ENCODE data around the gene CFAP52.

The CFAP52 gene

DNA sequence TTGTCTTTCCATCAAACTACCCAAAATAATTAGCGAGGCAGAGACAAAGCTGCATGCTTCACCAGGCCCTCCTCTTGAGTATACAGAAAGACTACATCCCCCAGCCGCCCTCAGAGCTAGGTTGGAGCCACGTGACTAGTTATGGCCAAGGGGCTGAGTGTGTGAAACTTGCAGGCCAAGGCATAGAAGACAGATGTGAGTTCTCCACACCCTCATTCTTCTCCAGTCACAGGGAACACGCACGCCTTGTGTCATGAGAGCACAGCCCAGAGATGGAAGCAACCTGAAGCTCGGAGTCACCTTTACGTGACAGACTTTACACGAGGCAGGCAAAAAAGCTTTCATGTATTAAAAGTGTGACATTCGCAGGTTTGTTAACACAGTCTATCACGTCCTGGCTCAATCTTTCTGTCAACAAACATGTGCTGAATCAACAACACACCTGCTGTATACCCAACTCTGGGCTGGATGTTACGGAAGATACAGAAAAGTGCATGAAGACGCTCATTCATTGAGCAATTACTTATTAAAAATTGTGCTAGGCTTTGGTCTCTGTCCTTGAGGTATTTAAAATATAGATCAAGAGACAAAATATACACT lies 39.2 kb upstream of the CFAP52 start:
- no peak overlapping the region for H3K9ac ChIP-seq (ENCODE audit: low read length)
- no peak overlapping the region for H2AFZ ChIP-seq (ENCODE audit: low read depth, low read length)
- no peak overlapping the region for H3K4me2 ChIP-seq (ENCODE audit: low read length)
- TF ChIP-seq, protein P1, sequence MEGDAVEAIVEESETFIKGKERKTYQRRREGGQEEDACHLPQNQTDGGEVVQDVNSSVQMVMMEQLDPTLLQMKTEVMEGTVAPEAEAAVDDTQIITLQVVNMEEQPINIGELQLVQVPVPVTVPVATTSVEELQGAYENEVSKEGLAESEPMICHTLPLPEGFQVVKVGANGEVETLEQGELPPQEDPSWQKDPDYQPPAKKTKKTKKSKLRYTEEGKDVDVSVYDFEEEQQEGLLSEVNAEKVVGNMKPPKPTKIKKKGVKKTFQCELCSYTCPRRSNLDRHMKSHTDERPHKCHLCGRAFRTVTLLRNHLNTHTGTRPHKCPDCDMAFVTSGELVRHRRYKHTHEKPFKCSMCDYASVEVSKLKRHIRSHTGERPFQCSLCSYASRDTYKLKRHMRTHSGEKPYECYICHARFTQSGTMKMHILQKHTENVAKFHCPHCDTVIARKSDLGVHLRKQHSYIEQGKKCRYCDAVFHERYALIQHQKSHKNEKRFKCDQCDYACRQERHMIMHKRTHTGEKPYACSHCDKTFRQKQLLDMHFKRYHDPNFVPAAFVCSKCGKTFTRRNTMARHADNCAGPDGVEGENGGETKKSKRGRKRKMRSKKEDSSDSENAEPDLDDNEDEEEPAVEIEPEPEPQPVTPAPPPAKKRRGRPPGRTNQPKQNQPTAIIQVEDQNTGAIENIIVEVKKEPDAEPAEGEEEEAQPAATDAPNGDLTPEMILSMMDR (IDR thresholded peaks at IDR 0.05; ENCODE audit: low read depth, low read length) = no peak
- TF ChIP-seq EZH2phosphoT487 (IDR thresholded peaks at IDR 0.05; ENCODE audit: low read depth) = no peak
- H3K4me3 ChIP-seq (ENCODE audit: low read length) = no peak overlapping the region
- H3K27ac ChIP-seq (ENCODE audit: low read length) = no peak overlapping the region
- no peaks in the 10 kb centered on the region for H3K79me2 ChIP-seq (ENCODE audit: low read length)
- H3K4me1 ChIP-seq (ENCODE audit: low read length) = no peaks in the 10 kb centered on the region
- H3K27me3 ChIP-seq (ENCODE audit: low read depth, low read length) = no peaks in the 10 kb centered on the region
- H3K9me3 ChIP-seq (ENCODE audit: insufficient read depth, low read length) = no peaks in the 10 kb centered on the region
- H3K36me3 ChIP-seq (replicated peaks; ENCODE audit: low read depth, low read length) = no peaks in the 10 kb centered on the region
- H4K20me1 ChIP-seq (ENCODE audit: insufficient read depth, low read length) = no peaks in the 10 kb centered on the region

DNA sequence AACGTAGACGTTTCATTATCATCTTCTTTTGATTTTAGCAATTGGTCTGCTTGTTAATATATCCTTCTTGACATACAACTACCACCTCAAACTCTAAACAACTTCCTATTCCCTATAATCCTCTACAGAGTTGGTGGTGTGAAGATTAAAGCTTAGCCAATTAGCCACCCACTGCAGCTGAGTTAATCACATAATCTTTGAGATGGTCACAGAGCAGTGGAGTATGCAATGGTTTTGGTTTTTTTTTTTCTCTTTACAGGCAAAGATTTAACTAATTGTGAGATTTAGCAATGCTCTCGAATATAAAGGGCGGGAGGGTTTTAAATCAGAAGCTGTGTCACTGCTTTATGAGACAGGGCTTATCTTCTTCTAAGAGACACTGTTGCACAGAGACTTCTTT lies 37.8 kb upstream of the CFAP52 start:
- no peaks in the 10 kb centered on the region for H4K20me1 ChIP-seq (ENCODE audit: insufficient read depth, low read length)
- TF ChIP-seq, protein P1 (IDR thresholded peaks at IDR 0.05; ENCODE audit: low read depth, low read length) = no peak
- no peak for TF ChIP-seq EZH2phosphoT487 (IDR thresholded peaks at IDR 0.05; ENCODE audit: low read depth)

DNA sequence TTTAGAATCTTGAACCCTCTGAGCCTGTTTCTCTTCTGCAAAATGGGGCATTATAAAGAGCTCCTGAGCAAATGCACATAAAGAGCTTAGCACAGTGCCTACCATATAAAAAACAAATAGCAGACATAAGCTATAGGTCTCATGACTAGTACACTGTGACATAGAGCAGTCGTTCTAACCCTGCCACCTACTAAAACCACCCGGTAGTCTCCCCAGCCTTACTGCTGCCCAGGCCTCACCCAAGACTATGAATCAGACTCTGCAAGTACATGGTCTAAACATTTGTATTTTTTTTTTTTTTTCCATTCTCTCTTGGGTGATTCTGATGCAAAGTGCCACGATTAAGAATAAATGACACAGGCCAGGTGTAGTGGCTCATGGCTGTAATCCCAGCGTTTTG lies 34.7 kb upstream of the CFAP52 start:
- Histone ChIP-seq H2AFZ (ENCODE audit: low read depth, low read length) (no peak overlapping the region), H3K27me3 (ENCODE audit: low read depth, low read length) (no peaks in the 10 kb centered on the region), H3K9me3 (ENCODE audit: insufficient read depth, low read length) (no peaks in the 10 kb centered on the region), H3K79me2 (ENCODE audit: low read length) (no peaks in the 10 kb centered on the region), H3K4me1 (ENCODE audit: low read length) (no peaks in the 10 kb centered on the region), H3K9ac (ENCODE audit: low read length) (no peak overlapping the region), H4K20me1 (ENCODE audit: insufficient read depth, low read length) (no peaks in the 10 kb centered on the region), H3K4me3 (ENCODE audit: low read length) (no peak overlapping the region), H3K4me2 (ENCODE audit: low read length) (no peak overlapping the region), H3K36me3 (replicated peaks; ENCODE audit: low read depth, low read length) (no peaks in the 10 kb centered on the region), H3K27ac (ENCODE audit: low read length) (no peak overlapping the region)
- TF ChIP-seq EZH2phosphoT487 (IDR thresholded peaks at IDR 0.05; ENCODE audit: low read depth) = no peak
- TF ChIP-seq, protein P1 (IDR thresholded peaks at IDR 0.05; ENCODE audit: low read depth, low read length) = no peak

More for the DNA sequence above, 37.8 kb upstream of the CFAP52 start:
- no peaks in the 10 kb centered on the region for H3K27me3 ChIP-seq (ENCODE audit: low read depth, low read length)
- H3K79me2 ChIP-seq (ENCODE audit: low read length) = no peaks in the 10 kb centered on the region
- no peak overlapping the region for H2AFZ ChIP-seq (ENCODE audit: low read depth, low read length)
- H3K9ac ChIP-seq (ENCODE audit: low read length) = no peak overlapping the region
- no peak overlapping the region for H3K27ac ChIP-seq (ENCODE audit: low read length)
- no peaks in the 10 kb centered on the region for H3K4me1 ChIP-seq (ENCODE audit: low read length)
- no peaks in the 10 kb centered on the region for H3K9me3 ChIP-seq (ENCODE audit: insufficient read depth, low read length)
- no peak overlapping the region for H3K4me2 ChIP-seq (ENCODE audit: low read length)
- no peaks in the 10 kb centered on the region for H3K36me3 ChIP-seq (replicated peaks; ENCODE audit: low read depth, low read length)
- no peak overlapping the region for H3K4me3 ChIP-seq (ENCODE audit: low read length)

DNA sequence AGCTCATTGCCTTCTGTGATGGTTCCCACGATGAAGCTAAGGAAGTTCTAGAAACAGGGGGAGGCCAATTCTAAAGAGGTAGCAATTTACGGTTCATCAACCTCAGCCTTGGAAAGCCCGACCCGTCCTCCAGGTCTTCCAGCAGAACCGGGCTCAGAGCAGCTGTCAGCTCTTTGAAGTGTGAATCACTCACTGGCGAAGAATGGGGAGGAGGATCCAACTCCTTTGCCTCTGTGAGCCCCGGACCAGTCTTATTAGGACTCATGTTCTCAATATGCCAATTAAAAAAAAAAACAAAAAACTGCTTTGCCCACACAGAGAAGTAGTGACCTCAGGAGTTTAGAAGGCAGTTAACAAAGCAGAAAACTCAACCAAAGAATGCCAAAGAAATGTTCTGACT lies 32.2 kb upstream of the CFAP52 start:
- H3K79me2 ChIP-seq (ENCODE audit: low read length) = no peaks in the 10 kb centered on the region
- no peak overlapping the region for H2AFZ ChIP-seq (ENCODE audit: low read depth, low read length)
- H3K4me3 ChIP-seq (ENCODE audit: low read length) = no peak overlapping the region
- H3K36me3 ChIP-seq (replicated peaks; ENCODE audit: low read depth, low read length) = no peaks in the 10 kb centered on the region
- H3K27ac ChIP-seq (ENCODE audit: low read length) = no peak overlapping the region
- no peak overlapping the region for H3K9ac ChIP-seq (ENCODE audit: low read length)
- H4K20me1 ChIP-seq (ENCODE audit: insufficient read depth, low read length) = no peaks in the 10 kb centered on the region
- no peaks in the 10 kb centered on the region for H3K4me1 ChIP-seq (ENCODE audit: low read length)
- TF ChIP-seq, protein P1 (IDR thresholded peaks at IDR 0.05; ENCODE audit: low read depth, low read length) = no peak
- TF ChIP-seq EZH2phosphoT487 (IDR thresholded peaks at IDR 0.05; ENCODE audit: low read depth) = no peak
- no peaks in the 10 kb centered on the region for H3K9me3 ChIP-seq (ENCODE audit: insufficient read depth, low read length)
- no peak overlapping the region for H3K4me2 ChIP-seq (ENCODE audit: low read length)
- H3K27me3 ChIP-seq (ENCODE audit: low read depth, low read length) = no peaks in the 10 kb centered on the region
